Fibroblast of pulmonary artery (primary cell): ENCODE measurements around the gene C21orf91.

Experiments used
- DNase-seq: peaks from one replicate; pipeline ENCODE4 v3.0.0-alpha.2; 2010; ENCODE audit warnings: low read depth
- H3K4me3 ChIP-seq: replicated peaks from 2 replicates; pipeline ENCODE4 v1.5.1; 2011; ENCODE audit warnings: low read depth, mild to moderate bottlenecking, control low read depth, low read length, moderate library complexity
- TF ChIP-seq, protein P1 (sequence below): IDR thresholded peaks from 2 replicates; pipeline ENCODE4 v1.5.1; 2011; ENCODE audit warnings: mild to moderate bottlenecking, control low read depth, low read length, inconsistent platforms; ENCODE audit errors: missing control alignments

C21orf91 gene

DNA sequence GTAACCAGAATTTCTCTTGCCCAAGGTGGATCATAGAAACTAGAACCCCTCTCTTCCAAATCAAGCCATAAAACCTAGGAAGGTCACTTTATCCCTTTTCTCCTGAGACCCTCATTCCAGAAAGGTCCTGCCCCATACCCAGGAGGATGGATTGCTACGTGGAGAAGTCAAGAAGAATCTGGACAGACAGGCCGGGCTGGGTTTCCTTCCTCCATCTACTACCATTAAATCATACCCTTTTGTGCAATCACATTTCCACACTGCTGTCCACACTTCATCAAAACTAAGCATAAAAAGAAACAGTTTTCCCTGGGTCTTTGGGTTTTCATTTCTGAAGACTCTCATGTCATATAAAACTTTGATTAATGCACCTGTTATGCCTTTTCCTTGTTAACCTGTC, 65.4 kb downstream of the C21orf91 start:
- no peak for DNase-seq
- TF ChIP-seq, protein P1, sequence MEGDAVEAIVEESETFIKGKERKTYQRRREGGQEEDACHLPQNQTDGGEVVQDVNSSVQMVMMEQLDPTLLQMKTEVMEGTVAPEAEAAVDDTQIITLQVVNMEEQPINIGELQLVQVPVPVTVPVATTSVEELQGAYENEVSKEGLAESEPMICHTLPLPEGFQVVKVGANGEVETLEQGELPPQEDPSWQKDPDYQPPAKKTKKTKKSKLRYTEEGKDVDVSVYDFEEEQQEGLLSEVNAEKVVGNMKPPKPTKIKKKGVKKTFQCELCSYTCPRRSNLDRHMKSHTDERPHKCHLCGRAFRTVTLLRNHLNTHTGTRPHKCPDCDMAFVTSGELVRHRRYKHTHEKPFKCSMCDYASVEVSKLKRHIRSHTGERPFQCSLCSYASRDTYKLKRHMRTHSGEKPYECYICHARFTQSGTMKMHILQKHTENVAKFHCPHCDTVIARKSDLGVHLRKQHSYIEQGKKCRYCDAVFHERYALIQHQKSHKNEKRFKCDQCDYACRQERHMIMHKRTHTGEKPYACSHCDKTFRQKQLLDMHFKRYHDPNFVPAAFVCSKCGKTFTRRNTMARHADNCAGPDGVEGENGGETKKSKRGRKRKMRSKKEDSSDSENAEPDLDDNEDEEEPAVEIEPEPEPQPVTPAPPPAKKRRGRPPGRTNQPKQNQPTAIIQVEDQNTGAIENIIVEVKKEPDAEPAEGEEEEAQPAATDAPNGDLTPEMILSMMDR: no peak
- no peak overlapping the region for H3K4me3 ChIP-seq

DNA sequence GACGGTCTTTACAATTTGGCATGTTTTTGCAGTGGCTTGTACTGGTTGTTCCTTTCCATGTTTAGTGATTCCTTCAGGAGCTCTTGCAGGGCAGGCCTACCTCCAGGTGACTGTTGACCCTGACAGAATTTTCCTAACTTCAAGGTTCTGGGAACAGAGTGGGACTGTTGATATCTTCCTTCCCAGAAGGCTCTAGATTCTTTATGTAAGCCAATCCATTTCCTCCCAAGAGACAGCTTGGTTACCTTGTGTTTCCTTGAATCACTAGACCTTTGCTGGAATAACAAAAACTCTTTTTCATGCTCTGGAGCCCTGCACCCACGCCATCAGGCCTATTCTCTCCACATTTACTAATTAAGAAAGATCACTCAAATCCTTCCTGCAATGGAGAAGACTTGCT, 67.0 kb downstream of the C21orf91 start:
- H3K4me3 ChIP-seq: no peak overlapping the region
- no peak for DNase-seq
- TF ChIP-seq, protein P1: no peak

DNA sequence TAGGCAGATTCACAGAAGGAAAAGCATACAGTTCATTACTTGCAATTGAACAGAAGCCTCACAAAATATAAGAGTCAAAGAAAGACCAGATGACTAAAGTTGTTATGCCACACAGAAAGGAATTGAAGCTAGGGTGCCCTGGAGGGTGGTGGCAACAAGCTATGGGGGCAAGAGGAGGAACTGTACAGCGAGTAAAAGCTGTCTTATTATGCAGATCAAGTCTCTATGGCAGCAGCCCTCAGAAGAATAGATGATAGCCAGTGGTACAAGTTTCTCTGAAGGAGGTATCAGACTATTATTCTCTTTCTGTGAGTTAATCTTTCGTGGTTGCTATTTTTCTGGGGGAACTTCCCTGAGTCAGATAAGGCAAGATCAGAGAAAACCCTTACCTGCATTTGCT, 72.2 kb downstream of the C21orf91 start:
- DNase-seq: no peak
- TF ChIP-seq, protein P1: no peak
- no peak overlapping the region for H3K4me3 ChIP-seq

DNA sequence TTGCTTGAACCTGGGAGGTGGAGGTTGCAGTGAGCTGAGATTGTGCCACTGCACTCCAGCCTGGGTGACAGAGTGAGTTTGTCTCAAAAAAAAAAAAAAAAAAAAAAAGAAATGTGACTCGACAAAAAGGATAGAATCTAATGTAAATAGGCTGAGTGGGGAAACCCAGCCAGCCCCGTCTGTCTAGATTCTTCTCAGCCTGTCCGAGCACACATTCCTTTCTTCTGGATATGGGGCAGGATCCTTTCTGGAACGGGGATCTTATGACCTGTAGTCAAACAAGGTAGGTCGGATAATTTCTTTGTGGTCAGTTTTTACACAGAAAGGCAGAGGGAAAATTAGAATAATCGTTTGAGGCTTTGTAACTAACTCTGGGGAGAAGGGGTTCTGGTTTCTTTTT, 74.1 kb downstream of the C21orf91 start:
- DNase-seq: no peak
- TF ChIP-seq, protein P1: no peak
- H3K4me3 ChIP-seq: no peak overlapping the region

DNA sequence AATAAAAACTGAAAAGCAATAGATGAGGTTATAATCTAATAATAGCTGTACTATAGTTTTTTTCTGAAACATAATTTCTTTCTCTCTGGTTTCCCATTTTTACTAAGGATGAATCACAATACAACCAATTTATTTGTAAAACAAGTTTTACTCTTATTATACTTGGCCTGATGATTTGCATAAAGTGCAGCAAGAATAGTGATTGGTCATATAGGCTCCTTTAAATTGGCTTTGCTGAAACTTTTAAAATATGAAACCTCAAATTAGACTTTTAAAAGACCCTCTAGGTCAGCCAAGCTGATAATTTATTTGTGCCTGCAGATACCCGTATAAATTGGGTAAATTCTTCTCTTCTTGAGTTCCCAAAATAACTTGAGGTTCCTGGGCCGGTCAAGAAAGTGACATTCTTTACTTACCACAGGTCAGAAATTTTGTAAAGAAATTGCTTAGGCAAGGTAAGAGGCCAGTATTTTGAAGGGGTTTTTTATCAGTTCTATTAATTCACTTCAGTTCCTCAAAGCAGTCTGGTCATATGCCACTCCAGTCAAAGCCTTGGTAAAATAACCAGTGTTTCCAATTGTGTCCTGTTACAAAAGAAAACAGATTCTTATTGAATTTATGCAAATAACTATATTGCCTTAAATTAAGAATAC, 76.1 kb downstream of the C21orf91 start:
- no peak for DNase-seq
- TF ChIP-seq, protein P1: no peak
- no peak overlapping the region for H3K4me3 ChIP-seq

DNA sequence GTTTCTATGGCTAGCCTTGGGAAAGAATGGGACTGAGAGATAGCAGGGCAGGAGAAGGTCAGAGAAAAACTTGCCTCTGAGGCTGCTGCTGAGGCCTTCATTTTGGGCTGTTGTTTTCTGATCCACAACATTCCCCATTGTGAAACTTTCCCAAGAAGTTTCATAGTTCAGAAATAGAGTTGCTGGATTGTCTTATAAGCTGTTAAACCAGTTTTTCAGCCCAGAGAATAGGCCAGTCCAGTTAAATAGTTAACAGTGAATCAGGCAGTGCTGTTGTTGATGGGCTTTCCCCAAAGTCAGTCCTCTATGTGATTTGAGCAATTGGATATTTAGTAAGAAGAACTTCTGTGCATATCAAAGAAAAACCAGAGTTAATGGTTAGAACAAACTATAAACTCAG, 77.0 kb downstream of the C21orf91 start:
- TF ChIP-seq, protein P1: no peak
- no peak overlapping the region for H3K4me3 ChIP-seq
- DNase-seq: no peak
